ENCODE data around the gene GPC3. TPM values are rescaled to one million over a fixed set of nuclear protein-coding genes. Genes with fewer than 3 reads are reported as not detected.

The GPC3 gene
- total and polyA plus RNA-seq, 2 of the 4 experiments (the other 2 are of a cell fraction) = not detected

- H2AFZ ChIP-seq (replicated peaks; ENCODE audit: low read length, poor library complexity) = no peak overlapping the region
- no peak overlapping the region for H3K14ac ChIP-seq (replicated peaks; ENCODE audit: low read depth, low read length)
- H3K4me1 ChIP-seq (ENCODE audit: control insufficient read depth, insufficient read depth, low read length) = no peaks in the 10 kb centered on the region
- no peak overlapping the region for H2AK9ac ChIP-seq (replicated peaks; ENCODE audit: low read depth, low read length, poor library complexity)
- POLR2A ChIA-PET (ENCODE audit: unreplicated experiment) = no interaction called here
- H3K18ac ChIP-seq (ENCODE audit: low read depth, low read length) = no peak overlapping the region
- H2BK20ac ChIP-seq (ENCODE audit: low read depth, low read length) = no peak overlapping the region
- no peak overlapping the region for H3K23ac ChIP-seq (ENCODE audit: low read depth, low read length)
- DNase-seq (no peak), ATAC-seq (ENCODE audit: low read depth) (no peak)
- H3K4me3 ChIP-seq (ENCODE audit: insufficient read depth, low read depth, low read length) = no peak overlapping the region
- H2AK5ac ChIP-seq (ENCODE audit: low read depth, low read length) = no peak overlapping the region
- dilution Hi-C loops (cut with HindIII; ENCODE audit: low sequenced_read_pairs, unreplicated experiment) (no loop called here), intact Hi-C loops (cut with micrococcal nuclease) (no loop called here), in situ Hi-C loops (cut with MboI; ENCODE audit: low sequenced_read_pairs) (no loop called here)
- H2BK15ac ChIP-seq (ENCODE audit: low read depth, low read length) = no peak overlapping the region
- H4K91ac ChIP-seq (ENCODE audit: insufficient read depth, low read depth, low read length) = no peak overlapping the region
- no peak overlapping the region for H3K4me2 ChIP-seq (ENCODE audit: low read depth, low read length)
- CTCF ChIA-PET = no interaction called here
- no TSS peak for BruUV-seq (replicated peaks)
- no peak overlapping the region for H4K5ac ChIP-seq (ENCODE audit: low read depth, low read length)
- no peak overlapping the region for H2BK5ac ChIP-seq (ENCODE audit: low read depth, low read length, poor library complexity, severe bottlenecking)
- no peak overlapping the region for H3K9ac ChIP-seq (ENCODE audit: low read depth, low read length)
- H3K27ac ChIP-seq (ENCODE audit: insufficient read depth, low read length) = no peak overlapping the region
- H4K8ac ChIP-seq (ENCODE audit: low read depth in 2 of 2, low read length in 2 of 2) = no peak overlapping the region
- H4K20me1 ChIP-seq (ENCODE audit: insufficient read depth, low read length) = no peaks in the 10 kb centered on the region
- H3K56ac ChIP-seq (ENCODE audit: extremely low read depth, insufficient read depth, low read length) = no peak overlapping the region
- H3K27me3 ChIP-seq (ENCODE audit: control insufficient read depth, insufficient read depth, low read length) = no peaks in the 10 kb centered on the region
- no peaks in the 10 kb centered on the region for H3K9me1 ChIP-seq (ENCODE audit: insufficient read depth, low read length)
- H3K79me1 ChIP-seq (ENCODE audit: low read depth in 1 of 2, low read length in 2 of 2) = no peaks in the 10 kb centered on the region
- no peaks in the 10 kb centered on the region for H3K36me3 ChIP-seq (ENCODE audit: control insufficient read depth, insufficient read depth, low read length)
- no peak overlapping the region for H3K4ac ChIP-seq (ENCODE audit: low read depth, low read length)
- TF ChIP-seq ELK1 (IDR thresholded peaks at IDR 0.05; ENCODE audit: borderline replicate concordance, low read depth, low read length) = no peak
- no peak for TF ChIP-seq MAZ (IDR thresholded peaks at IDR 0.05; ENCODE audit: borderline replicate concordance, low read depth, low read length)
- TF ChIP-seq RFX5 (IDR thresholded peaks at IDR 0.05; ENCODE audit: low read depth, low read length) = no peak
- TF ChIP-seq MAFK (IDR thresholded peaks at IDR 0.05; ENCODE audit: low read depth, low read length) = no peak
- TF ChIP-seq SMC3 (IDR thresholded peaks at IDR 0.05; ENCODE audit: low read depth, low read length) = no peak
- TF ChIP-seq MXI1 (IDR thresholded peaks at IDR 0.05; ENCODE audit: borderline replicate concordance, low read depth, low read length) = no peak
- TF ChIP-seq CTCF (conservative IDR thresholded peaks at IDR 0.05; ENCODE audit: low read depth, low read length) = no peak
- TF ChIP-seq NFE2L2 (IDR thresholded peaks at IDR 0.05; ENCODE audit: low read depth, low read length) = no peak
- no peak for TF ChIP-seq POLR2A (IDR thresholded peaks at IDR 0.05; ENCODE audit: low read depth, low read length)
- TF ChIP-seq BHLHE40 (IDR thresholded peaks at IDR 0.05; ENCODE audit: low read depth, low read length) = no peak
- TF ChIP-seq RCOR1 (IDR thresholded peaks at IDR 0.05; ENCODE audit: insufficient replicate concordance, low read length) = no peak
- TF ChIP-seq CEBPB (IDR thresholded peaks at IDR 0.05; ENCODE audit: low read depth, low read length) = no peak
- TF ChIP-seq USF2 (IDR thresholded peaks at IDR 0.05; ENCODE audit: low read depth, low read length) = no peak
- TF ChIP-seq CHD1 (IDR thresholded peaks at IDR 0.05; ENCODE audit: low read depth, low read length) = no peak
- no peak for TF ChIP-seq RAD21 (IDR thresholded peaks at IDR 0.05; ENCODE audit: low read length)
- TF ChIP-seq FOS (IDR thresholded peaks at IDR 0.05; ENCODE audit: low read depth, low read length) = no peak
- no peak overlapping the region for H2BK120ac ChIP-seq (ENCODE audit: low read depth, low read length)
- no peaks in the 10 kb centered on the region for H3K9me3 ChIP-seq (ENCODE audit: control insufficient read depth, insufficient read depth, low read length)
These were observed 47.0 kb upstream of the GPC3 start for GRCh38 chrX:134032441-134032840.

Measured in IMR-90 (cell line).